GOT3 (cell line): ENCODE measurements around the gene NFRKB.

Experiments used
- DNase-seq: peaks from one replicate; lab custom pipeline; 2025; ENCODE audit warnings: mixed read lengths; lab: John Stamatoyannopoulos, UW

The NFRKB gene

GRCh38 chr11:129895126-129896041 lies at the start of gene NFRKB:
Gene NFRKB (minus strand): TSS chr11:129895578. CDS start chr11:129892849, 2,729 bp downstream.
- DNase-seq, result no peak

GRCh38 chr11:129944696-129945095 lies 49.3 kb upstream of the NFRKB start:
- no peak for DNase-seq

GRCh38 chr11:129943036-129943435 lies 47.7 kb upstream of the NFRKB start:
- DNase-seq, result no peak

- no peak for DNase-seq
Observed at GRCh38 chr11:129939510-129939909, 44.1 kb upstream of the NFRKB start.

GRCh38 chr11:129938764-129939163 lies 43.4 kb upstream of the NFRKB start:
- DNase-seq, result no peak

- DNase-seq, result no peak
Observed at GRCh38 chr11:129937592-129938238, 42.3 kb upstream of the NFRKB start.

GRCh38 chr11:129935723-129936122 lies 40.3 kb upstream of the NFRKB start:
- DNase-seq, result no peak

GRCh38 chr11:129933891-129934290 lies 38.5 kb upstream of the NFRKB start:
- no peak for DNase-seq

GRCh38 chr11:129933262-129933661 lies 37.9 kb upstream of the NFRKB start:
- no peak for DNase-seq

GRCh38 chr11:129932381-129933067 lies 37.1 kb upstream of the NFRKB start:
- no peak for DNase-seq

- no peak for DNase-seq
Observed at GRCh38 chr11:129930743-129931142, 35.4 kb upstream of the NFRKB start.

GRCh38 chr11:129930296-129930695 lies 34.9 kb upstream of the NFRKB start:
- no peak for DNase-seq

- no peak for DNase-seq
Observed at GRCh38 chr11:129929721-129930120, 34.3 kb upstream of the NFRKB start.

- DNase-seq, result no peak
Observed at GRCh38 chr11:129928923-129929692, 33.7 kb upstream of the NFRKB start.

GRCh38 chr11:129922674-129923073 lies 27.3 kb upstream of the NFRKB start:
- no peak for DNase-seq

- no peak for DNase-seq
Observed at GRCh38 chr11:129918361-129918760, 23.0 kb upstream of the NFRKB start.

- no peak for DNase-seq
Observed at GRCh38 chr11:129917231-129917630, 21.9 kb upstream of the NFRKB start.

GRCh38 chr11:129911298-129911697 lies 15.9 kb upstream of the NFRKB start:
- DNase-seq, result no peak

- no peak for DNase-seq
Observed at GRCh38 chr11:129910360-129910759, 15.0 kb upstream of the NFRKB start.

GRCh38 chr11:129905402-129905801 lies 10.0 kb upstream of the NFRKB start:
- no peak for DNase-seq

- DNase-seq, result no peak
Observed at GRCh38 chr11:129896062-129896461, 684 bp upstream of the NFRKB start.
